ENCODE results near the gene CELSR1. TPM values are rescaled to one million over a fixed set of nuclear protein-coding genes. Genes with fewer than 3 reads are reported as not detected.

The CELSR1 gene
- total and polyA plus RNA-seq, 8 donors = 0.75 to 3.2 (median 1.2) TPM

DNA sequence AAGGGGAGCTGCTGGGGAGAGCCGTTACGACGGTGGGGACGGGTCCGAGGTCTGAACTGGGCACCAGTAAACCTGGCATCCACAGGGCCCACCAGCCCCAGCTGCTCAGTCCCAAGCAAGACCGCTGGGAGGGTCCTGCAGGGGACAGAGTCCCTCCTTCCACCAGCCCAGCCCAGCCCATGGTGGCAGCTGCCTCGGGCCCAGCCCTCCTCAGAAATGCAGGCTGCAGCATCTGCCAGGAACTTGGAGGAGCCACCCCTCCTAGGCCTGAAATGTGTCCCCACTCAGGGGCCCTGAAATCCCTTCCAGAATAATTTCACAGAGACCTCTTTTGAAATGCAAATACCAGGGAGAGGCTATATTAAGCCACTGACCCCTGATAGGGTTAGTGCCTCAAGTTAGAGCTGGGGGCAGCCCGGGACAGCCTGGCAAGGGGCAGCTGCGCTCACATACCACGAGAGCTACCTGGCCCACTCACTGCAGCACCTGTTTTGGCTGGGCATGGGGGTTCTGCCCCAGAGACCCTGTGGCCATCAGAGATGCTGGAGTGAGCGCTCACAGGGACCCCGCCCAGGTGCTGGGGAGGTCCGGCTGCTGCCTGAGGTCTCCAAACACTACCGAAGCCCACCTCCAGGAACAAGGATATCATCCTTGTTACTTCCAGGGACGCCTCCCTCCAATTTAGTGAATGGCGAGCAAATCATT lies 53.1 kb downstream of the CELSR1 start:
- no peak for DNase-seq
- ATAC-seq = no peak
- Histone ChIP-seq H3K27ac (no peak overlapping the region), H3K4me3 (no peak overlapping the region), H3K27me3 (no peaks in the 10 kb centered on the region), H3K9me3 (no peaks in the 10 kb centered on the region), H3K36me3 (no peaks in the 10 kb centered on the region), H3K4me1 (no peaks in the 10 kb centered on the region)
- no peak for TF ChIP-seq CTCF (IDR thresholded peaks at IDR 0.05)
- FAIRE-seq = no peak
- intact Hi-C loops (cut with DNase I) = no loop called here
- WGBS, 2 donors = 76 to 84% methylated on average over 16 of the region's 16 CpGs

DNA sequence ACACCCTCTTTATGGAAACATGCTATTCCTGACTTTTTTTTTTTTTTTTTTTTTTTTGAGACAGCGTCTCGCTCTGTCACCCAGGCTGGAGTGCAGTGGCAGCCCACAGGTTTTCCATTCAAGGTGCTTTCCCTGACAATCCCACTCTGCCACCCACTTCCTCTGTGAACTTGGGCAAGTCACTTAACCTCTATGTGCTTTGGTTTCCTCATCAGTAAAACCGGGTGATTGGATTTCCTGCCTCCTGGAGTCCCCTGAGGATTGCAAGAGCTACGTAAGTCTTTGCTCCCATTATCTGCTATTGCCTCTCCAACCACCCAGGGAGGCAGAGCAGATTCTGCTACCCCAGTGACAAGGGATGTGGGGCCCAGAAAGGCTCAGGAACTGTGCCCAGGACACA lies 54.1 kb downstream of the CELSR1 start:
- ATAC-seq (no peak), FAIRE-seq (no peak), DNase-seq (no peak)
- H3K36me3 ChIP-seq = no peaks in the 10 kb centered on the region
- H3K9me3 ChIP-seq = no peaks in the 10 kb centered on the region
- no peak overlapping the region for H3K4me3 ChIP-seq
- intact Hi-C loops (cut with DNase I) = no loop called here
- H3K27ac ChIP-seq = no peak overlapping the region
- no peaks in the 10 kb centered on the region for H3K4me1 ChIP-seq
- no peak for TF ChIP-seq CTCF (IDR thresholded peaks at IDR 0.05)
- 44 to 45% methylated on average over 4 of the region's 4 CpGs for WGBS, 2 donors
- H3K27me3 ChIP-seq = no peaks in the 10 kb centered on the region

DNA sequence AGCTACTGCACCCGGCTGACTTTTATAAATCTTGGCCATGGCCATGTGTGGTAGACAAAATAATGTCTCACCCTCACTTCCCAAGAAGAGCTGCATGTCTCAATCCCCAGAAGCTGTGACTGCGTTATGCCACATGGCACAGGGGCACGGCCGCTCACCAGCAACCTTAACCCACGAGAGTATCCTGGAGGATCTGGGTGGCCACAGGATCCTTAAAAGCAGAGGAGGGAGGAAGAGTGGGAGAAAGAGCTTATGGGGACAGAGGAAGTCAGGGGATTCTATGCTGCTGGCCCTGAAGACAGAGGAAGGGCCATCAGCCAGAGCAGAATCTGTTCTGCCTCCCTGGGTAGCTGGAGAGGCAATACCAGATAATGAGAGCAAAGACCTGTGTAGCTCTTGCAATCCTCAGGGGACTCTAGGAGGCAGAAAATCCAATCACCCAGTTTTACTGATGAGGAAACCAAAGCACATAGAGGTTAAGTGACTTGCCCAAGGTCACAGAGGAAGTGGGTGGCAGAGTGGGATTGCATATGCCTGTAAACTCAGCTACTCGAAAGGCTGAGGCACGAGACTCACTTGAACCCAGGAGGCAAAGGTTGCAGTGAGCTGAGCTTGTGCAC lies 55.3 kb downstream of the CELSR1 start:
- Histone ChIP-seq H3K36me3 (no peaks in the 10 kb centered on the region), H3K4me1 (no peaks in the 10 kb centered on the region), H3K27ac (no peak overlapping the region), H3K4me3 (no peak overlapping the region), H3K27me3 (no peaks in the 10 kb centered on the region), H3K9me3 (no peaks in the 10 kb centered on the region)
- no peak for ATAC-seq
- no peak for FAIRE-seq
- 72 to 77% methylated on average over 7 of the region's 7 CpGs for WGBS, 2 donors
- intact Hi-C loops (cut with DNase I) = no loop called here
- no peak for TF ChIP-seq CTCF (IDR thresholded peaks at IDR 0.05)
- DNase-seq = no peak

- 55 to 70% methylated on average over 6 of the region's 6 CpGs for WGBS, 2 donors
Measured at GRCh38 chr22:46481386-46481785, 56.0 kb downstream of the CELSR1 start.

More at GRCh38 chr22:46481386-46481785, 56.0 kb downstream of the CELSR1 start:
- DNase-seq (no peak), FAIRE-seq (no peak), ATAC-seq (no peak)
- no peak for TF ChIP-seq CTCF (IDR thresholded peaks at IDR 0.05)
- intact Hi-C loops (cut with DNase I) = no loop called here
- Histone ChIP-seq H3K4me3 (no peak overlapping the region), H3K27ac (no peak overlapping the region), H3K36me3 (no peaks in the 10 kb centered on the region), H3K9me3 (no peaks in the 10 kb centered on the region), H3K4me1 (no peaks in the 10 kb centered on the region), H3K27me3 (no peaks in the 10 kb centered on the region)

All from pancreas (tissue), 10 donors.